Jurkat, Clone E6-1 (cell line): Measurements from ENCODE around the gene LILRB4.
"Not testable (repeated sequence)": the region's sequence is repeated elsewhere in the genome, so short reads cannot be mapped to it uniquely, and the experiment has no call there.

Experiments
- DNase-seq: peaks from one replicate; pipeline ENCODE4 v3.0.0-alpha.2; 2011; ENCODE audit warnings: low read depth, low spot score
- H3K4me3 ChIP-seq: 2 replicates; pipeline ENCODE4 v1.5.1; 2011; ENCODE audit warnings: mild to moderate bottlenecking, low read length, control low read depth, moderate library complexity

Gene LILRB4

DNA sequence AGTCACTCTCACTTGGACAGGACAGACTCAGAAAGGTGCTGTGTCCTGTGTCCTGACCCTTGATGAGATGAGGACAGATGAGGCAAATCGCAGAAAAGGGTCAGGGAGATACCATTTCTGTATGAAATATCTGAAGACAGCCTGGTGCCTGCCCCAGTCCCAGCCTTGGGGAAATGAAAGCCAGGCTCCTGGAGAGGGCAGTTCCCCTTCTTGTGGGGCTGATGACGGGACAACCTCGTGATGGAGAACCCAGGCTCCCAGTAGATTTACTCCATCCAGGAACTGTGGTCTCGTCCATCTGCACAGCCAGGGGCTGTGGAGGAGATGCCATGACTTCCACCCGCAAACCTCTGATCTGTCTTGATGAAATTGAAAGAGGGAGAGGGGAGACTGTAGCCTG is 18.7 kb upstream of the LILRB4 start:
- no peak for DNase-seq
- no peak overlapping the region for H3K4me3 ChIP-seq

- no peak overlapping the region for H3K4me3 ChIP-seq
- DNase-seq, result no peak
Measured at GRCh38 chr19:54646331-54646841, 16.4 kb upstream of the LILRB4 start.

GRCh38 chr19:54648129-54648528 is 14.7 kb upstream of the LILRB4 start:
- no peak overlapping the region for H3K4me3 ChIP-seq
- DNase-seq, result no peak

GRCh38 chr19:54650108-54650655 is 12.6 kb upstream of the LILRB4 start:
- no peak for DNase-seq
- no peak overlapping the region for H3K4me3 ChIP-seq

DNA sequence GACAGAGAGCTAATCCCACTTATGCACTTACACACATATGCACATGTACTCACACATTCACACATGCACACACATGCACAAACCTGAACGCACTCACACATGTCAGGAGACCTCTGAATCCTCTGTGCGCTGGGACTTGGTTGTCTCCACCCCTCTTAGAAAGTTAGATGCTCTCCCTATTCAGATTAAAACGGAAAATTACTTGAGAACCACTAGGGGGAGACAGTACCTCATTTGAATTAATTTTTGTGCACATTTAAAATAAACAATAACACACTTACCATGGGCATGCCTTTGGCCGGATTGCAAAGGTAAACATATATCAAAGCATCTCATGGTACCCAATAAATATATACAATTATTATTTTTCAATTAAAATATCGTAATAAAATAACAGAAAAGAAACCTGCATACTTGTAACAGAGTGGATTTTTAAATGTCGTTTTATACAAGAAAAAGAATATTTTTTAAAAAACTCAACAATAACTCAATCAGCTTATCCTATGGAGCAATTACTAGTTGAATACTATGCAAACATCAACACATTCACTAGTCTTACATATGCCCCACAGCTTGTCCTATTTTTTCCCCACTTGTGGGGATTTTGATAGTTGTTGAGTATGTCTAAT is 9.5 kb upstream of the LILRB4 start:
- peak; percentile 35 for DNase-seq

DNA sequence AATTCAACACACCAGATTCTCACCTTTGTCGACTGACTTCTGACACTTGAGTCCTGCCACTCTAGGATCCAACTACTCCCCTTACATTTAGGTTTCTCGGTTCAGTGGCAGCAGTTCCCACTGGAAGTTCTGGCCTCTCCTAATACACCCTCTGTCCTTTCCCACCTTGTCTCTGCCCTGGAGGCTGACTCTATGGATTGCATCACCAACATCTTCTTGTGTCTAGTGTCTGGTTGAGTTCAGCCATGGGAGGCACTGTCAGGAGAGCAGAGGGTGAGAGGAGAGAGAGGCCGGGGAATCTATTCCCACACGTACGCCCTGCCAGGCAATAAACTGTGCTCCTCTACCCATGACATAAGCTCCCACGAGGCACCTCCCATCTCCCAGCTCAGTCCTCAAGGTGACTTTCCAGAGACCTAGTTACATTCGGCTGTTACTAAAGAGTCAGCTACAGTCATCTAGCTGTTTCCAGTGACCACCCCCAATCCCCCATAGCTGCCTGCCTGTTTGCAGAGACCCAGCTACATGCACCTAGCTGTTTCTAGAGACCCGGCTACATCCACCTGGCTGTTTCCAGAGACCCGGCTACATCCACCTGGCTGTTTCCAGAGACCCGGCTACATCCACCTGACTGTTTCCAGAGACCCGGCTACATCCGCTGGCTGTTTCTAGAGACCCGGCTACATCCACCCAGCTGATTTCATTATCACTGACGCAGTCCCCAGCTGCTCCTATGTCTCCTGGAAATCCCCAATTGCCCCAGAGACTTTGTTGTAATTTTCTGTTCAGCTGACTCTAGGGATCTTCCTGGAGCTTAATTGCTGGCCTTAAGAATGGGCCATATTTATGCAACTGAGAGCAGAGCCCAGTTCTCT is 8.1 kb upstream of the LILRB4 start:
- DNase-seq, result no peak
- no peak overlapping the region for H3K4me3 ChIP-seq

More for the DNA sequence above, 9.5 kb upstream of the LILRB4 start:
- H3K4me3 ChIP-seq, result no peak overlapping the region

GRCh38 chr19:54659300-54659699 is 3.5 kb upstream of the LILRB4 start:
- DNase-seq, result no peak
- no peak overlapping the region for H3K4me3 ChIP-seq

DNA sequence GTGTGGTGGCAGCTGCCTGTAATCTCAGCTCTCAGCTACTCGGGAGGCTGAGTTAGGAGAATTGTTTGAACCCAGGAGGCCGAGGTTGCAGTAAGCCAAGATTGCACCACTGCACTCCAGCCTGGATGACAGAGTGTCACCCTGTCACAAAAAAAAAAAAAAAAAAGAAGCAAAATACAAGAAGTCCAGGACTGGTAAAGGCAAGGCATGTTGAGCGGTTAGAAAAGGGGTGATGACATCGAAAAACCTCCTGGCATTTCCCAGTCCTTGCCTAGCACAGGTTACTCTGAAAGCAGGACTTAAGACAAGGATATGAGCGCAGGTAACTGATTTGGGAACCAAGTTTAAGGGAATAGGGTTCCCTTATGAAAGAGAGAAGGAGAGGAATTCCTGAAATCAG is 2.5 kb upstream of the LILRB4 start:
- no peak overlapping the region for H3K4me3 ChIP-seq
- DNase-seq, result no peak

GRCh38 chr19:54660964-54661363 is 1.8 kb upstream of the LILRB4 start:
- DNase-seq, result no peak
- H3K4me3 ChIP-seq, result no peak overlapping the region

DNA sequence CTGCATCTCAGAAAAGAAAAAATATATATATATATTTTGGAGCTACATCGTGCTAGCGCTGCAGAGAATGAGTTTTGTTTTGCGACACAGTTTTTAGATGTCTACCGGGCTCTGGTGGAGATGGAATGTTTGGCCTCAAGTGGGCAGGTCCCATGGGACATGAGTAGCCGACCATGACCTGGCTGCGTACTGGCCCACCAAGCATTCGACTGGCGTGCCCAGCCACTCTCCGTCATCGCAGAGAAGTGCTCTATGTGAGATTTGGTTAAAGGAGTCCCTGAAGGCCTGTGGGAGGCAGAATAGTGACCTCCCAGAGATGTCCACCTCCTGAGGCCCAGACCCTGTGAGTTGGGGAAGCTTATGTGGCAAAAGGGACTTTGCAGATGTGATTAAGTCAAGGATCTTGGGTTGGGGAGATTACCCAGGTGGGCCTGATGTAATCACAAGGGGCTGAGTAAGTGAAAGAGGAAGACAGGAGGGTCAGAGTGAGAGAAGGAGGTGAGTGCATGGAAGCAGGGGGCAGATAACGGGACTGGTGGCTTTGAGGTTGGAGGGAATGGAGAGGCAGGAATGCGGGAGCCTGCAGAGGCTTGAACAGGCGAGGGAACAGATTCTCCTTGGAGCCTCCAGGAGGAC is 821 bp upstream of the LILRB4 start:
- no peak for DNase-seq
- H3K4me3 ChIP-seq, result no peak overlapping the region

GRCh38 chr19:54665530-54665929 is 2.7 kb downstream of the LILRB4 start:
- no peak for DNase-seq

DNA sequence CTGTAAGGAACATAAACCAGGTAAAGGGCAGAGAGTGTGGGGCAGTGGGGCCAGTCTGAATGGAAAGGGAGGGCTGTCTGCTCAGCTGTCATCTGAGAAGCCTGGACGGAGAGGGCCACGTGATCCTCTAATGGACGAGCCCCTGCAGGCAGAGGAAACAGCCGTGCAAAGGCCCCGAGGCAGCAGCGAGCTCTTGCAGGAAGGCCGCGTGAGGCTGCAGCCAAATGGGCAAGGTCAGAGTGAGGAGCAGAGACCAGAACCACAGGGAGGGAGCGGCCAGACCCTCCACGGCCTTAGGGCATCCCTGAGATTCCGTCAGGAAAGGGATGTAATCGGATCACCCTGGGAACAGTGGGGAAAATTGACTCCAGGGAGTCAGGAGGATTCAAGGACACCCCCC is 4.4 kb downstream of the LILRB4 start:
- no peak for DNase-seq
- no peak overlapping the region for H3K4me3 ChIP-seq

More at GRCh38 chr19:54665530-54665929, 2.7 kb downstream of the LILRB4 start:
- no peak overlapping the region for H3K4me3 ChIP-seq

GRCh38 chr19:54668353-54668752 is 5.6 kb downstream of the LILRB4 start:
- no peak overlapping the region for H3K4me3 ChIP-seq

GRCh38 chr19:54670576-54671357 is 8.0 kb downstream of the LILRB4 start:
- DNase-seq, result no peak
- no peak overlapping the region for H3K4me3 ChIP-seq

More at GRCh38 chr19:54668353-54668752, 5.6 kb downstream of the LILRB4 start:
- no peak for DNase-seq

- no peak for DNase-seq
- H3K4me3 ChIP-seq, result no peak overlapping the region
Measured at GRCh38 chr19:54673222-54673621, 10.4 kb downstream of the LILRB4 start.

- no peak overlapping the region for H3K4me3 ChIP-seq
- DNase-seq, result peak; percentile 51
Measured at GRCh38 chr19:54674021-54674617, 11.3 kb downstream of the LILRB4 start.

DNA sequence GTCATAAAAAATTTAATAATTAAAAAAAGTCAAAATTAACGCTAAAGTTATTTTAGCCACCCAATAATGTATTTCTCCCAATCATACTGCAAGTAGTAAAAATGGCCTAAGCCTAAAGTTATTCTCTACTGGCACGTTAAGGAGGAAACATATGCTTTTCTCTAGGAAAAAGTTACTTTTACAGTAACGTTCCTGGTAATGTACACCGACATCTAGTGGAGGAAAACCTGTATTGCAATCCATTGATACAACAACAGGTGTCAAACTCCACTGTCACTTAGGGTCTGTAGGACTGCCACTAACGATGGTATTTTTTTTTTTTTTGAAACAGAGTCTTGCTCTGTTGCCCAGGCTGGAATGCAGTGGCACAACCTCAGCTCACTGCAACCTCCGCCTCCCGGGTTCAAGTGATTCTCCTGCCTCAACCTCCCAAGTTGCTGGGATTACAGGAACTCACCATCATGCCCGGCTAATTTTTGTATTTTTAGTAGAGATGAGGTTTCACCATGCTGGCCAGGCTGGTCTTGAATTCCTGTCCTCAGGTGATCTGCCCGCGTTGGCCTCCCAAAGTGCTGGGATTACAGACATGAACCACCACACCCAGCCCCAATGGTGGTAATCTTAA is 13.5 kb downstream of the LILRB4 start:
- DNase-seq, result peak; percentile 55
- not testable (repeated sequence) for H3K4me3 ChIP-seq

DNA sequence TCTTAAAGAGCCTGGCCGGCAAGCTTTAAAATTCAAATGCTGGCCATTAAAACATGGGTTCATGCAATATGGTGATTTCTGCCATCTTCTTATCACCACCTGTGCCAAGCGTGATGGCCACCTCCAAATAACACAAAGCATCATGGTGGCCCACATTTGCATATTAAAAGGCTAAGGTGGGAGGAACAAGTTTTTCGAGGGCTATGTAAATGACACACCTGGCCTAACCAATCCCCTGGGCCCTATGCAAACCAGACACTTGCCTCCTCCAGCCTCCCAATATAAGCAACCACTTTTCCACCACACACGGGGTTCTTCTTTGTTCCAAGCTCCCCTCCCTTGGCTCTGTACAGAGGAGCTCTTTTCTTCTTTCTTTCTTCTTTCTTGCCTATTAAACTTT is 14.4 kb downstream of the LILRB4 start:
- no peak for DNase-seq

More for the DNA sequence above, 14.4 kb downstream of the LILRB4 start:
- no peak overlapping the region for H3K4me3 ChIP-seq
